AML-193 (cell line): ENCODE results near the gene ANGPTL4.
"Not testable (repeated sequence)": the region's sequence is repeated elsewhere in the genome, so short reads cannot be mapped to it uniquely, and the experiment has no call there.

ENCODE experiments used
- DNase-seq, 2 experiments: peaks; one replicate each; lab custom pipeline; 2025; lab: John Stamatoyannopoulos, UW

ANGPTL4 gene

GRCh38 chr19:8334458-8335342 lies 29.3 kb upstream of the ANGPTL4 start:
- no peak for DNase-seq

GRCh38 chr19:8335343-8336071 lies 28.4 kb upstream of the ANGPTL4 start:
- DNase-seq: no peak

- no peak for DNase-seq
Observed at GRCh38 chr19:8336072-8336569, 27.8 kb upstream of the ANGPTL4 start.

GRCh38 chr19:8336660-8337059 lies 27.3 kb upstream of the ANGPTL4 start:
- no peak for DNase-seq

GRCh38 chr19:8337728-8338127 lies 26.2 kb upstream of the ANGPTL4 start:
- no peak for DNase-seq

- no peak for DNase-seq
Observed at GRCh38 chr19:8338835-8339234, 25.1 kb upstream of the ANGPTL4 start.

- DNase-seq: no peak
Observed at GRCh38 chr19:8340341-8341096, 23.4 kb upstream of the ANGPTL4 start.

GRCh38 chr19:8341504-8341903 lies 22.5 kb upstream of the ANGPTL4 start:
- DNase-seq: not testable (repeated sequence)

- no peak for DNase-seq
Observed at GRCh38 chr19:8342316-8342683, 21.7 kb upstream of the ANGPTL4 start.

GRCh38 chr19:8342684-8343482 lies 21.1 kb upstream of the ANGPTL4 start, which contains the start of gene KANK3:
KANK3 (minus strand) TSS chr19:8343262; CDS start chr19:8337828, 5,434 bp downstream.
- peak; percentile 67 to 74 for DNase-seq

GRCh38 chr19:8343483-8343844 lies 20.5 kb upstream of the ANGPTL4 start:
- no peak for DNase-seq

- DNase-seq: not testable (repeated sequence)
Observed at GRCh38 chr19:8349629-8350372, 14.2 kb upstream of the ANGPTL4 start.

- no peak for DNase-seq
Observed at GRCh38 chr19:8352134-8352827, 11.7 kb upstream of the ANGPTL4 start.

- DNase-seq: not testable (repeated sequence)
Observed at GRCh38 chr19:8352845-8353244, 11.1 kb upstream of the ANGPTL4 start.

GRCh38 chr19:8355631-8356402 lies 8.1 kb upstream of the ANGPTL4 start:
- peak; percentile 71 for DNase-seq

- no peak for DNase-seq
Observed at GRCh38 chr19:8357007-8357521, 6.9 kb upstream of the ANGPTL4 start.

- DNase-seq: no peak
Observed at GRCh38 chr19:8358948-8359347, 5.0 kb upstream of the ANGPTL4 start.

- no peak for DNase-seq
Observed at GRCh38 chr19:8360196-8360595, 3.8 kb upstream of the ANGPTL4 start.
